GM21723 (cell line): ENCODE results near the gene FMN1.

Experiments
- ATAC-seq: cut with Tn5 transposase; IDR thresholded peaks from one replicate; pipeline ENCODE4 v1.9.1; 2021; ENCODE audit warnings: mild to moderate bottlenecking, moderate library complexity; ENCODE audit not compliant: unreplicated experiment

Gene FMN1

DNA sequence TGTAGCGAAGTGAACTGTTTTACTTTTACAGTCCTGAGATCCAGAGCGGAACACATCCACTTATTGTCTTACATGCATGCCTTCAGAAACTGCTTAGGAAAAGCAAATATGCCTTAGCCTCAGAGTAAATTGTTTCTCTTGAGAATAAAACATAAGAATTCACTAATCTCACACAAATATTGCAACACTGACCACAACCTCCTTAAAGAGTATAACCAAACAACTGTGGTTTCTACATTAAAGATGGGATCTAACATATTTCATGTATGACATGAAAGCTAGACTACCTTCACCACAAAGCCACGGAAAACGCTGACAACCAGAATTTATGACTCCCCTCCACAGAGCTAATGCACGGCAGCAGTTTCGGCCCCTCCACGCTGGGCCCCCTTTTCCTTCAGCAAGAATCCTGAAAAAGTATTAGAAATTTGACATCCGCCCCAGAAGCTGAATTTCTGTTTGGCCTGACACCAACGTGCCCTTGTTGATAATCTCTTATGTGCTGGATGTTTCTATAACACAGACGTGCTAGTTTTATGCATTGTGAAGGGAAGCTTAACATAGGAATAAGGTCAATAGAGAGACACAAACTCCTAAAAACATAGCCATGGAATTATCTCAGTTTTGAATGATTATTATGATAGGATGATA lies 392.1 kb downstream of the FMN1 start:
- ATAC-seq: no peak

DNA sequence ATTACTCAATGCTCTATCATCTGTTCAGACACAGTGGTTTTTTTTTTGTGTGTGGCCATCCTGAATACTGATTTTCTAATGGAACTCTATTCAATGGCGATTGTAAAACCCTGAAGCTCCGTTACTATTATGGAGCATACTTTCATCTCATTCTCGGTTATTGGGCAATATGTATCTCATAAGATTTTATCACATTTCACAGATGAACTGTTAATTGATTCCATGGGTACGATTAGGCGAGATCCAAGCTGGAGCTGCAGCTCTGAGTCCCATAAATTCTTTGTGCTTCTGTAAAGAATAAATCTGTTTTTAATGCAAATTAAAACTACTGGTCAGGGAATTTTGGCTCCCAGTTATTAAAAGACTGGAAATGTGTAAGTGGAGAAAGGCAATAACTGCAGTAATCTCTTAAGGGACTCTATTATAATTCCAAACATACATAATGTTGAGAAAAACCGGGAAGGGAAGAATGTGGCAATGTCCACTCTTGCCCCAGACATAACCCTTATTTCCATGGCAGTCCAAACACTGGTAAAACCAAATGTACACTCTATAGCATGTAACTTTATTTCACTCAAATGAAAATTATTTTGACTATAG lies 394.5 kb downstream of the FMN1 start:
- ATAC-seq: no peak

DNA sequence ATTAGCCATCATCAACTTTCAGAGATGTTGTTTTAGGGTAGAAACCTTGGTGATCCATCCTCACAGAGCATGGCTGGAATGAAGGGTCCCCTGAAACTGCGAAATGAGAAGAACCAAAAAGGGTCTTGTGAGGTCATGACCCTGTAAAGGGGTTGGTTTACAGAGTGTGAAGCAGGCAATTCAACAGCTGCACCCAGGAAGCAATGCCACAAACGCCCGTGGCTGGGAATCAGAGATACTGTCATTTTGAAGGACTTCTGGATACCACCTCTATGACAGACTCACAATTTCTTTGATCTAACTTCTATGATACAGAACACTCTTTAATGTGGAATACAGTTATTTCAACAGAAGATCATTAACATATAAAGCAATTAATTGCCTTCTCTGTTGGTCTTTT lies 397.7 kb downstream of the FMN1 start:
- ATAC-seq: no peak

- ATAC-seq: no peak
Observed at GRCh38 chr15:32794973-32795372, 399.5 kb downstream of the FMN1 start.

DNA sequence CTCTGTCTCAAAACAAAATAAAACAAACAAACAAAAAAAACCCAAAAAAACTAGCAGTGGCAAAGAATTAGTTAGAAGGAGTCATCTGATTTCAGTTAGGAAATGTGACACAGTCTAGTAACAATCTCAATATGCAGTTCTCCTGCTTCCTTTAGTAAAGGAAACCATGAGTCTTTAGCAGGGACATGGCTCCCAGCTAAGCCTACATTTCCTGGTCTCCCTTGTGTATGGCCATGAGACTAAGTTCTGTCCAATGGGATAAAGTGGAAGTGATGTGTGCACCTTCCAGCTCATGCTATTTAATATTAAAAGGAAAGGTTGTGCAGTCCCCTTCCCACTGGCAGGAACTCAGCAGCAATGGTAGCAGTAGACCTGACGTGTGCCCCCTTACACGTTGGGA lies 402.1 kb downstream of the FMN1 start:
- ATAC-seq: no peak

DNA sequence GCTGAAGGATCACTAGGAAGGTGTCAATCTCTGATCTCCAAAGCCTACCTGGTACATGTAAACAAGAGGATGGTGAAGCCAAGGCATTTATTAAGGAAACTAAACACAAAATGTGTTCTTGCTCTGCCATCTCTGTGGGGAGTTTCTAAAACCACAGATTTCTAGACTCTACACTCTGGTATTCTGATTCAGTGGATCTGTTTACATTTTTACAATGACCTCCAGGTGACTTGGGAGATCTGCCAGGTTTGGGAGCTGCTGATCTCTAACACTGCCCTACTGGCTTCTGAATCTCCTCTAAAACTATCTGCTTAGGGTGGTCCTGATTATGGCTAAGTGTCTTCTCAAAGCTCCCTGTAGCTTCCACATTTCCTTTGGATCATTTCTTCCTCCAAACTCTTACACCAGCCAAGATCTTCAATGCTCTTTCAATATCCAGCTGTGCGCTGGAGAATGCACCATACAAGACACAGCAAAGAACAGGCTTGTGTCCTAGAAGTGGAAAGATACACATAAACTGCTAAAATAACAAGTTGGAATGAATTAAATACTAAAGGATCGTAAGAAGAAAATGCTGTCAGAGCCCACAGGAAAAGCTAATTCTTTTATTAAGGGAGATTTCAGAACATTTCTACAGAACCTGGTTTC lies 404.0 kb downstream of the FMN1 start:
- no peak for ATAC-seq

GRCh38 chr15:32787949-32788348 lies 406.6 kb downstream of the FMN1 start:
- no peak for ATAC-seq

GRCh38 chr15:32786906-32787305 lies 407.6 kb downstream of the FMN1 start:
- ATAC-seq: no peak

- ATAC-seq: no peak
Observed at GRCh38 chr15:32784581-32784980, 409.9 kb downstream of the FMN1 start.

DNA sequence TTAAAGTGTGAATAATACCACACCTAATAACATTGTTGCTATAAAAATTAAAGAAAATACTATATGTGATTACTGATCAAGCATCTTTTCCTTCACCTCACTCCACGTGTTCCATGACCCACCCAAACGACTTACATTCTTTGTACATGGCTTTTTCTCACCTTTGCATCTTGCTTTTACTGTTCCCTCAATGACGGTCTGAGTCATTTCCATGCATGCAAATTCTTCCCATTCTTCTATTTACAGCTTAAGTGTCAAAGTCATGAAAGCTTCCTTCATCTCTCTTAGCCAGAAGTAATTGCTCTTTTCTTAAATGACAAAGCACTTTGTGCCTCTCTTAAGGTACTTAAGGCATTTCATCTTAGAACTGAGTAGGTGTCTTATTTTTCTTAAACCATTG lies 412.7 kb downstream of the FMN1 start:
- ATAC-seq: no peak

DNA sequence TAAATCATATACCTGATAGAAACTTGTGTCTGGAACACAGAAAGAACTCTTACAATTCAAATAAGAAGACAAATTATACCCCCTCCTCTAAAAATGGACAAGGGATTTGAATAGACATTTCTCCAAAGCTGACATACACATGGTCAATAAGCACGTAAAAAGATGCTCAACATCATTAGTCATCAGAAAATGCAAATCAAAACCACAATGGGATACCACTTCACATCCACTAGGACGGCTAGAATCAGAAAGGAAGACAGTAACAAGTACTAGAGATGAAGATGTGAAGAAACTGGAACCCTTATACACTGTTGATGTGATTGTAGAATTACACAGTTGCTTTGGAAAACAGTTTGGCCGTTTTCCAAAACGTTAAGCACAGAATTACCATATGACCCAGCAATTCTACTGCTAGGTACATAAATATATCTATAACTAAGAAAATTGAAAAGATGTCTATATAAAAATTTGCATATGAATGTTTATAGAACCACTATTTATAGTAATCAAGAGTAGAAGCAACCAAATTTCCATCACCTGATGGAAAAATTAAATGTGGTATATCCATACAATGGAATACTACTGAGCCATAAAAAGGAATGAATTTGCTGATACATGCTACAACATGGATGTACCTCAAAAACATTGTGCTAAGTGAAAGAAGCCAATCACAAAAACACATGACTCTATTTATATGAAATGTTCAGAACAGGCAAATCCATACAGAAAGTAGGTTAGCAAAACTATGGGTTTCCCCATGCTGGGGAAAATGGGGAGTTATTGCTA lies 415.9 kb downstream of the FMN1 start:
- ATAC-seq: no peak

- no peak for ATAC-seq
Observed at GRCh38 chr15:32775103-32775502, 419.4 kb downstream of the FMN1 start.

DNA sequence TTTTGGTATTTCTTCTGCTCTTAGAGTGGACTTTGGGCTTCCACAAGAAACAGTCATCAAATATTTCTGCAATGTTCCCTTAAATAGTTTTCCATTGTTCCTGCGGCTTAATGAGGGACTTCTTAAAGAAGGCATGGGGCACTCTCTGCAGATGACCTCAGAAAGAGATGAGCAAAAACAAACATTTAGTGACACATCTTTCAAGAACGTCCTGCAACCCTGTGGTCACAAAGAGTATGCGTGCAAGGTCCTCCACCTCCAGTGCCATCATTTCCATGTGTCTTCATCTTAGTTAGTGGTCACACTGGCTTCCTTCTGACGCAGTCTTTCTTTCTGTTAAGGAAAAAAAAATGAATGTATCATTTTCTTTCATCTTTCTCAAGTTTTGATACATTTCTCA lies 420.5 kb downstream of the FMN1 start:
- no peak for ATAC-seq

- no peak for ATAC-seq
Observed at GRCh38 chr15:32767236-32767635, 427.3 kb downstream of the FMN1 start.

- no peak for ATAC-seq
Observed at GRCh38 chr15:32766101-32766500, 428.4 kb downstream of the FMN1 start.

DNA sequence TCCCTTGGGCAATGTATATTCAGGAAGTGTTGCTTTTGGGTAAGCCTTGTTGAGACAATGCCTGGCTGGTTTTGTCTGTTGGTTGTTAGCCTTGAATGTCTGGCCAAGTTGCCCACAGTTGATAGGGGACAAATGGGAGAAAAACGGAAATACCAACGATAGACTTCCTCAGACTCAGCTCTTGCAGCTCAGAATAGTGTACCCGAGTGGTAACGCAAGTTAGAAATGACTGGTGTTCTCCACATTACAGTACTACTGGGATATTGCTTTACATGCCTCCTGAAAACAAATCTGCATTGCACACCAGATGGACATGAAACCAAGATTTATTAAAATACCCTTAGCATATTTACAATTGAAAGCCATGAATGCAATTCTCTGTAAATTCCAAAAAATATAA lies 429.3 kb downstream of the FMN1 start:
- no peak for ATAC-seq

GRCh38 chr15:32763295-32763694 lies 431.2 kb downstream of the FMN1 start:
- no peak for ATAC-seq

DNA sequence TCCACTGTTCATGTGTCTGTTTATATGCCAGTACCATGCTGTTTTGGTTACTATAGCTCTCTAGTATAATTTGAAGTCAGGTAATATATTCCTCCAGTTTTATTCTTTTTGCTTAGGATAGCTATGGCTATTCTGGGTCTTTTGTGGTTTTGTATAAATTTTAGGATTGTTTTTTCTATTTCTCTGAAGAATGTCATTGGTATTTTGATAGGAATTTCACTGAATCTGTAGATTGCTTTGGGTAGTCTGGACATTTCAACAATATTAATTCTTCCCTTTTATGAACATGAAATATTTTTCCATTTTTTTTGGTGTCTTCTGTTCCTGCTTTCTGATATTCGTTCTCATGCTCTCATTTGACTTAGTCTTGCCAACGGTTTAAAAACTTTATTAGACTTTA lies 437.1 kb downstream of the FMN1 start:
- ATAC-seq: no peak

GRCh38 chr15:32750979-32751378 lies 443.5 kb downstream of the FMN1 start:
- ATAC-seq: no peak

DNA sequence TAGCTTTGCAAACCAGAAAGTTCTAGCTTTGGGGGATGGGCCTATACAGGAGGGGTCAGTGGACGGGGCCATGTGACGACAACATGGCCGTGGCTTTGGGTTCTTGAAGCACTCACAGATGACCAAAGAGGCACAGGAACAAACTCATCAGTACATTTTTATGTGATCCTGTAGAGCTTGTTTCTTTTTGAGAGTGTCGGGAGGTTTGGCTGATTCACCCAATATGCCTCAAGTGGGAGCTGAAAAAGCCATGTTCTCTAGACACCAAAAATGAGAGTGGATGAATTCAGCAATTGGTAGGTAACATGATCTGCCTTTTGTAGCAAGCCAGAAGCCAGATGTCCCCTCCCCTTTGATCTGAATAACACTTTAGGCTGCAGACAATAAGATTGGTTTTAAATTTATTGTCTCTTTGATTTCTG lies 446.6 kb downstream of the FMN1 start:
- no peak for ATAC-seq

GRCh38 chr15:32746116-32746857 lies 448.2 kb downstream of the FMN1 start:
- no peak for ATAC-seq
